Esophagus squamous epithelium (tissue), 5 donors: ENCODE results near the gene BLVRA. TPM values are rescaled to one million over a fixed set of nuclear protein-coding genes. Genes with fewer than 3 reads are reported as not detected.
"Not testable (repeated sequence)": the region's sequence is repeated elsewhere in the genome, so short reads cannot be mapped to it uniquely, and the experiment has no call there.

Experiments
- DNase-seq: peaks from one replicate; lab custom pipeline; 2025; lab: John Stamatoyannopoulos, UW
- H3K27ac ChIP-seq, 4 donors: fragments of 200-600 bp; sonication (generic); one replicate each; pipeline ENCODE4 v1.5.1; 2016 to 2019; ENCODE audit warnings: mild to moderate bottlenecking in 1 of 4
- H3K27me3 ChIP-seq, 4 donors: fragments of 200-600 bp; sonication (generic); 1 replicate in 3 of 4; 2 replicates in 1 of 4; pipeline versions ENCODE4 v1.5.1 to v1.6.0; 2017 to 2021; ENCODE audit warnings: antibody characterized with exemption in 1 of 4
- H3K36me3 ChIP-seq, 3 donors: fragments of 200-600 bp; sonication (generic); one replicate each; pipeline ENCODE4 v1.5.1; 2016 to 2019
- H3K4me1 ChIP-seq, 3 donors: fragments of 200-600 bp; sonication (generic); one replicate each; pipeline ENCODE4 v1.5.1; 2017 to 2019
- H3K4me3 ChIP-seq, 4 donors: fragments of 200-600 bp; sonication (generic); 1 replicate in 3 of 4; 2 replicates in 1 of 4; pipeline ENCODE4 v1.5.1; 2016 to 2019; ENCODE audit warnings: mild to moderate bottlenecking in 2 of 4, moderate library complexity in 1 of 4
- H3K9me3 ChIP-seq, 3 donors: fragments of 200-600 bp; sonication (generic); one replicate each; pipeline ENCODE4 v1.5.1; 2016 to 2019
- CTCF ChIP-seq, 6 experiments: fragments of 450-650 bp in 4 of 6; fragments of 200-600 bp in 2 of 6; sonication (generic) in 2 of 6; IDR thresholded peaks; one replicate each; pipeline ENCODE4 v1.5.1; 2016 to 2019; ENCODE audit warnings: antibody characterized with exemption in 6 of 6, mild to moderate bottlenecking in 4 of 6, moderate library complexity in 4 of 6
- POLR2A ChIP-seq, 4 donors: fragments of 450-650 bp; IDR thresholded peaks; one replicate each; pipeline ENCODE4 v1.6.1; 2017; ENCODE audit warnings: antibody characterized with exemption in 4 of 4, mild to moderate bottlenecking in 4 of 4, moderate library complexity in 3 of 4
- WGBS, 2 donors: methylation state at CpG; one replicate each; pipeline ENCODE4 v1.1.5; 2018; 5-methylcytosine and 5-hydroxymethylcytosine counted together
- intact Hi-C: fragments of 100-400 bp; cut with DNase I; formaldehyde crosslinking; loops from one replicate; pipeline ENCODE4 v1.15.0; 2022
- total RNA-seq, 4 donors: library from RNA; depleted of rRNA; stranded (reverse); fragments of >200 nt; gene quantifications; one replicate each; pipeline ENCODE4 v1.1.0, GENCODE V29; 2016
- donor health status: DM: yes; HTN: yes; CAD: no.

BLVRA gene
- total RNA-seq, 4 donors from 2014 or later = 34.2 to 83.2 (median 60.4) TPM

- intact Hi-C loops = no loop called here
- Histone ChIP-seq H3K4me1 (peaks cover 0 to 40% (median 4%) of the 10 kb centered on the region in 3 donors), H3K27ac (no peak overlapping the region), H3K27me3 (no peaks in the 10 kb centered on the region), H3K4me3 (no peak overlapping the region), H3K36me3 (peaks cover 0 to 42% (median 0%) of the 10 kb centered on the region in 3 donors), H3K9me3 (no peaks in the 10 kb centered on the region)
- DNase-seq = no peak
- WGBS, 2 donors = 86 to 88% methylated on average over 5 of the region's 5 CpGs
- TF ChIP-seq CTCF (IDR thresholded peaks at IDR 0.05) (no peak), POLR2A (IDR thresholded peaks at IDR 0.05) (no peak)
Measured at GRCh38 chr7:43784030-43784584, 25.6 kb downstream of the BLVRA start.

- Histone ChIP-seq H3K4me1 (peaks cover 0 to 35% (median under 1%) of the 10 kb centered on the region in 3 donors), H3K36me3 (peaks cover 0 to 48% (median 0%) of the 10 kb centered on the region in 3 donors), H3K27ac (peak overlapping the region in 1 of 4 donors; percentile 42)
- H3K27me3 ChIP-seq, DNase-seq, H3K9me3 ChIP-seq, H3K4me3 ChIP-seq, intact Hi-C loops: not testable (repeated sequence)
- WGBS, 2 donors = 74 to 87% methylated on average over 6 to 8 of the region's 8 CpGs
Measured at GRCh38 chr7:43784585-43785087, 26.2 kb downstream of the BLVRA start.

- TF ChIP-seq POLR2A (IDR thresholded peaks at IDR 0.05) (no peak), CTCF (IDR thresholded peaks at IDR 0.05) (no peak)
- peak overlapping the region in 1 of 4 donors; percentile 42 for H3K27ac ChIP-seq
- no peak overlapping the region for H3K4me3 ChIP-seq
- H3K4me1 ChIP-seq = peaks cover 0 to 33% (median 0%) of the 10 kb centered on the region in 3 donors
- WGBS, 2 donors = 53 to 65% methylated on average over 2 of the region's 2 CpGs
- no peaks in the 10 kb centered on the region for H3K27me3 ChIP-seq
- intact Hi-C loops = no loop called here
- H3K9me3 ChIP-seq = no peaks in the 10 kb centered on the region
- peaks cover 0 to 49% (median 1%) of the 10 kb centered on the region in 3 donors for H3K36me3 ChIP-seq
- no peak for DNase-seq
Measured at GRCh38 chr7:43785420-43785819, 26.9 kb downstream of the BLVRA start.

- WGBS, 2 donors = 91 to 92% methylated on average over 13 to 14 of the region's 14 CpGs
- Histone ChIP-seq H3K4me3 (no peak overlapping the region), H3K27me3 (no peaks in the 10 kb centered on the region), H3K4me1 (peaks cover 0 to 25% (median 0%) of the 10 kb centered on the region in 3 donors), H3K9me3 (no peaks in the 10 kb centered on the region), H3K36me3 (peaks cover 6 to 61% (median 10%) of the 10 kb centered on the region in 3 donors), H3K27ac (no peak overlapping the region)
- DNase-seq = no peak
- intact Hi-C loops = no loop called here
- TF ChIP-seq CTCF (IDR thresholded peaks at IDR 0.05) (no peak), POLR2A (IDR thresholded peaks at IDR 0.05) (no peak)
Measured at GRCh38 chr7:43787771-43788170, 29.3 kb downstream of the BLVRA start.

- no peaks in the 10 kb centered on the region for H3K9me3 ChIP-seq
- H3K4me3 ChIP-seq = no peak overlapping the region
- no peak overlapping the region for H3K27ac ChIP-seq
- 92 to 100% methylated on average over 2 to 3 of the region's 5 CpGs for WGBS, 2 donors
- intact Hi-C loops = no loop called here
- TF ChIP-seq POLR2A (IDR thresholded peaks at IDR 0.05) (no peak), CTCF (IDR thresholded peaks at IDR 0.05) (no peak)
- H3K36me3 ChIP-seq = peaks cover 6 to 83% (median 10%) of the 10 kb centered on the region in 3 donors
- H3K4me1 ChIP-seq = peaks cover 0 to 19% (median 0%) of the 10 kb centered on the region in 3 donors
- no peak for DNase-seq
- no peaks in the 10 kb centered on the region for H3K27me3 ChIP-seq
Measured at GRCh38 chr7:43790006-43790405, 31.5 kb downstream of the BLVRA start.
